ENCODE data around the gene NRL. TPM values are rescaled to one million over a fixed set of nuclear protein-coding genes. Genes with fewer than 3 reads are reported as not detected.

NRL gene
- polyA plus RNA-seq, 1 donor: 1.6 TPM

DNA sequence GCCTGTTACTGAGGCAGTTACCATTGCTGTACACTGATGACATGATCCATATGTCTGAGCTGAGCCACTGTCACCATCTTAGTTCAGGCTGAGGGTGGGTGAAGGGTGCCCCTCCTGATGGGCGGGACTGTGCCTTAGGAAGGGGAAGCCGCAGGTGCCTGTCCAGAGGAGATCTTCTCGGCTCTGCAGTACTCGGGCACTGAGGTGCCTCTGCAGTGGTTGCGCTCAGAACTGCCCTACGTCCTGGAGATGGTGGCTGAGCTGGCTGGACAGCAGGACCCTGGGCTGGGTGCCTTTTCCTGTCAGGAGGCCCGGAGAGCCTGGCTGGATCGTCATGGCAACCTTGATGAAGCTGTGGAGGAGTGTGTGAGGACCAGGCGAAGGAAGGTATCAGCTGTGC is 36.2 kb upstream of the NRL start:
- peaks cover 62% of the 10 kb centered on the region for H3K36me3 ChIP-seq (ENCODE audit: control insufficient read depth, insufficient read depth, low read length)
- DNase-seq: no peak
- H3K27ac ChIP-seq (ENCODE audit: low read length): no peak overlapping the region
- peaks cover 11% of the 10 kb centered on the region for H3K4me1 ChIP-seq (ENCODE audit: control insufficient read depth, insufficient read depth, low read length)
- H3K4me3 ChIP-seq (ENCODE audit: low read length): no peak overlapping the region
- no peaks in the 10 kb centered on the region for H3K9me3 ChIP-seq (ENCODE audit: control insufficient read depth, low read depth, low read length)
- H3K27me3 ChIP-seq (ENCODE audit: control insufficient read depth, insufficient read depth, low read length): no peaks in the 10 kb centered on the region
- no CpG with 5 or more reads among the region's 9 CpGs for WGBS (ENCODE audit: insufficient coverage, low lambda C conversion rate)

DNA sequence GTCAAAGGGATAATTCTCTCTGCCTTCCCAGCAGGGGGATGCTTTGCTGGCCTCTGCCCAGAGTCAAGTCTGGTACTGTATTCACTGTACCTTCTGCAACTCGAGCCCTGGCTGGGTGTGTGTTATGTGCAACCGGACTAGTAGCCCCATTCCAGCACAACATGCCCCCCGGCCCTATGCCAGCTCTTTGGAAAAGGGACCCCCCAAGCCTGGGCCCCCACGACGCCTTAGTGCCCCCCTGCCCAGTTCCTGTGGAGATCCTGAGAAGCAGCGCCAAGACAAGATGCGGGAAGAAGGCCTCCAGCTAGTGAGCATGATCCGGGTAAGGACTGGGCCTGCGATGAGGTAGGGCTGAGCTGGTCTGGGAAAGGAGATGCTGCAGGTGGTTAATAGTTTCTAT is 35.8 kb upstream of the NRL start:
- DNase-seq: no peak
- no peaks in the 10 kb centered on the region for H3K9me3 ChIP-seq (ENCODE audit: control insufficient read depth, low read depth, low read length)
- no peak overlapping the region for H3K4me3 ChIP-seq (ENCODE audit: low read length)
- H3K4me1 ChIP-seq (ENCODE audit: control insufficient read depth, insufficient read depth, low read length): peaks cover 15% of the 10 kb centered on the region
- peaks cover 58% of the 10 kb centered on the region for H3K36me3 ChIP-seq (ENCODE audit: control insufficient read depth, insufficient read depth, low read length)
- no peaks in the 10 kb centered on the region for H3K27me3 ChIP-seq (ENCODE audit: control insufficient read depth, insufficient read depth, low read length)
- no peak overlapping the region for H3K27ac ChIP-seq (ENCODE audit: low read length)
- WGBS (ENCODE audit: insufficient coverage, low lambda C conversion rate): no CpG with 5 or more reads among the region's 9 CpGs

DNA sequence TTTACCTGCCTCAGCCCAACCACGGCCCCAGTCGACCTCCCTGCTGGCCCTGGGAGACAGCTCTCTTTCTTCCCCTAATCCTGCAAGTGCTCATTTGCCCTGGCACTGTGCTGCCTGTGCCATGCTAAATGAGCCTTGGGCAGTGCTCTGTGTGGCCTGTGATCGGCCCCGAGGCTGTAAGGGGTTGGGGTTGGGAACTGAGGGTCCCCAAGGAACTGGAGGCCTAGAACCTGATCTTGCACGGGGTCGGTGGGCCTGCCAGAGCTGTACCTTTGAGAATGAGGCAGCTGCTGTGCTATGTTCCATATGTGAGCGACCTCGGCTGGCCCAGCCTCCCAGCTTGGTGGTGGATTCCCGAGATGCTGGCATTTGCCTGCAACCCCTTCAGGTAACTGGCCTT is 35.3 kb upstream of the NRL start:
- Histone ChIP-seq H3K27ac (ENCODE audit: low read length) (no peak overlapping the region), H3K4me3 (ENCODE audit: low read length) (no peak overlapping the region), H3K4me1 (ENCODE audit: control insufficient read depth, insufficient read depth, low read length) (peaks cover 20% of the 10 kb centered on the region), H3K36me3 (ENCODE audit: control insufficient read depth, insufficient read depth, low read length) (peaks cover 53% of the 10 kb centered on the region), H3K27me3 (ENCODE audit: control insufficient read depth, insufficient read depth, low read length) (no peaks in the 10 kb centered on the region), H3K9me3 (ENCODE audit: control insufficient read depth, low read depth, low read length) (no peaks in the 10 kb centered on the region)
- no CpG with 5 or more reads among the region's 9 CpGs for WGBS (ENCODE audit: insufficient coverage, low lambda C conversion rate)
- no peak for DNase-seq

DNA sequence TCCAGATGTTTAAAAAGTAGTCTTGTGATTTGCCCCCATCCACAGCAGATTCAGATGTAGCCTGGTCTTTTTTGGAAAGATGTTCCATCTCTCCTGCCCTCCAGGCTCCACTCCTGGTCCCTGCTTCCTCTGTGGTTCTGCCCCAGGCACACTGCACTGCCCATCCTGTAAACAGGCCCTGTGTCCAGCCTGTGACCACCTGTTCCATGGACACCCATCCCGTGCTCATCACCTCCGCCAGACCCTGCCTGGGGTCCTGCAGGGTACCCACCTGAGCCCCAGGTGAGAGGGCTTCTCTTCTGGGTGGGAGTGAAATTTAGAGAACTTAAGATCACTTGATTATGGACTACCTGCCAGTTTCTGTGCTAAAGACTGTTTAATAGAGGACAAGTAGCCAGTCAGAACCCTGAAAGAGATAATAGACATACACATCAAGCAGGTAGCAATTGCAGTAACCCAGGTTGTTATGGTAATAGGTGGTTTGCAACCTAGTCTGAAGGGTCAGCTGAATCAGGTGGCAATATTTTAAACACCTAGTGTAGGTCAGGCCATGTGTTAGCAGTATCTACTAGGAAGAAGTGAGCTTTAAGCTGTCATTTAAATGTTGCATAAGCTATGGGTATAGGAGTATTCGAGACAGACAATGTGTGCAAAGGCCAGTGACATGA is 34.7 kb upstream of the NRL start:
- peaks cover 49% of the 10 kb centered on the region for H3K36me3 ChIP-seq (ENCODE audit: control insufficient read depth, insufficient read depth, low read length)

DNA sequence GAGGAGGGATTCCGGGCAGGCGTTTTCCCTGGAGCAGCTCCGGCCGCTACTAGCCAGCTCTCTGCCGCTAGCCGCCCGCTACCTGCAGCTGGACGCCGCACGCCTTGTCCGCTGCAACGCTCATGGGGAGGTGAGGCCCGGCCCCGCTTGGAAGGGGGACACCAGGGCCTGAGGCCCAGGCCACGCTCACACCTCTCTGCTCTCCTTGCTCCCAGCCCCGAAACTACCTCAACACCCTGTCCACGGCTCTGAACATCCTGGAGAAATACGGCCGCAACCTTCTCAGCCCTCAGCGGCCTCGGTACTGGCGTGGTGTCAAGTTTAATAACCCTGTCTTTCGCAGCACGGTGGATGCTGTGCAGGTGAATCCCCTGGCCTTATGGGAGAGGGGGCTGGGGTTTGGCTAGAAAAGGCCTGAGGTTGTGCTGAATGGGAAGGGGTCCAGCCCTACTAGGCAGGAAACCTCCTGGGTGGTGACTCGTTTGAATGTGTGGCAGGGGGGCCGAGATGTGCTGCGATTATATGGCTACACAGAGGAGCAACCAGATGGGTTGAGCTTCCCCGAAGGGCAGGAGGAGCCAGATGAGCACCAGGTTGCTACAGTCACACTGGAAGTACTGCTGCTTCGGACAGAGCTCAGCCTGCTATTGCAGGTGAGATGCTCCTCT is 33.1 kb upstream of the NRL start:
- peaks cover 36% of the 10 kb centered on the region for H3K4me1 ChIP-seq (ENCODE audit: control insufficient read depth, insufficient read depth, low read length)
- WGBS (ENCODE audit: insufficient coverage, low lambda C conversion rate): no CpG with 5 or more reads among the region's 29 CpGs
- no peaks in the 10 kb centered on the region for H3K27me3 ChIP-seq (ENCODE audit: control insufficient read depth, insufficient read depth, low read length)
- H3K4me3 ChIP-seq (ENCODE audit: low read length): peak overlapping the region; percentile 83
- DNase-seq: no peak
- H3K36me3 ChIP-seq (ENCODE audit: control insufficient read depth, insufficient read depth, low read length): peaks cover 56% of the 10 kb centered on the region
- H3K9me3 ChIP-seq (ENCODE audit: control insufficient read depth, low read depth, low read length): no peaks in the 10 kb centered on the region
- H3K27ac ChIP-seq (ENCODE audit: low read length): no peak overlapping the region

More for the DNA sequence above, 34.7 kb upstream of the NRL start:
- no CpG with 5 or more reads among the region's 3 CpGs for WGBS (ENCODE audit: insufficient coverage, low lambda C conversion rate)
- Histone ChIP-seq H3K4me1 (ENCODE audit: control insufficient read depth, insufficient read depth, low read length) (peaks cover 24% of the 10 kb centered on the region), H3K27ac (ENCODE audit: low read length) (no peak overlapping the region), H3K9me3 (ENCODE audit: control insufficient read depth, low read depth, low read length) (no peaks in the 10 kb centered on the region), H3K27me3 (ENCODE audit: control insufficient read depth, insufficient read depth, low read length) (no peaks in the 10 kb centered on the region), H3K4me3 (ENCODE audit: low read length) (no peak overlapping the region)
- DNase-seq: no peak

DNA sequence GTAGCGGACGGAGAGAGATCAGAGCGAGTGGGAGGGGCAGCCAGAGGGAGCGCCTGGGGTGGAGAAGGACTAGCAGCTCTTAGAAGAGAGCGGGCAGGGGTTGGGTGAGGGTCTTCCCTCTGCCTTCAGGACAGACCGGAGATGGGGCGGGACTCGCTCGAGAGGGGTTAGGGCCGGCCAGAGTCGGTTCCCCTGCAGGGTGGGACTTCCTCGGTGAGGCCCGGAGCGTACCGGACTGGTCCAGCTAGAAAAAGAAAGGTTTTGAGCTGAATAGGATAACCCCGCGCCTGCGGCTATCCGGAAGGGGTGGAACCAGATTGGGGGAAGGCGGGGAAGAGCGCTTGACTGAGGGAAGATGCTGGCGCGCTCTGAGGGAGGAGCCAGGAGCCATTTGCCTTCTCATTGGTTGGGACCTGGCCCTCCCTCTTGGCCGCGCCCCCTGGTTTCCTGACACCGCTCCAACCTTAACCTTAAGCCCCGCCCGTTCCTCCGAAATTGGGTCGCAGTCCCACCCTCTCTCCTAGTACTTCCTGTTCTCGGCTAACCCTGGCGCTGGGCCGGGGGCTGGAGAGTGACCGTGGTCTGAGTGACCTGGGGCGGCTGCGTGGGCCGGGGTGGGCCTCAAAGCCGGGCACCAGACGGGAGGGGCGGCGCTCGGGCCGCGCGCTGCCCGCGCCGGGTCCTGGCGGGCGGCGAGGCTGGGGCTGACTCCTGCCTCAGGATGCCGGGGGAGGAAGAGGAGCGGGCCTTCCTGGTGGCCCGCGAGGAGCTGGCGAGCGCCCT is 32.4 kb upstream of the NRL start, which contains the start of gene RNF31:
RNF31 (plus strand) TSS at position 521 of the 783 bp plus-strand sequence; CDS start at position 722, 201 bp downstream.
- peaks cover 50% of the 10 kb centered on the region for H3K36me3 ChIP-seq (ENCODE audit: control insufficient read depth, insufficient read depth, low read length)
- DNase-seq: peak; percentile 97 to 98
- peak within 1 kb of the TSS; percentile 88 for H3K27ac ChIP-seq (ENCODE audit: low read length)
- H3K4me3 ChIP-seq (ENCODE audit: low read length): peak within 1 kb of the TSS; percentile 83
- no peaks in the 10 kb centered on the region for H3K27me3 ChIP-seq (ENCODE audit: control insufficient read depth, insufficient read depth, low read length)
- H3K9me3 ChIP-seq (ENCODE audit: control insufficient read depth, low read depth, low read length): no peaks in the 10 kb centered on the region
- peaks cover 42% of the 10 kb centered on the region for H3K4me1 ChIP-seq (ENCODE audit: control insufficient read depth, insufficient read depth, low read length)
- no CpG with 5 or more reads among the region's 57 CpGs for WGBS (ENCODE audit: insufficient coverage, low lambda C conversion rate)

DNA sequence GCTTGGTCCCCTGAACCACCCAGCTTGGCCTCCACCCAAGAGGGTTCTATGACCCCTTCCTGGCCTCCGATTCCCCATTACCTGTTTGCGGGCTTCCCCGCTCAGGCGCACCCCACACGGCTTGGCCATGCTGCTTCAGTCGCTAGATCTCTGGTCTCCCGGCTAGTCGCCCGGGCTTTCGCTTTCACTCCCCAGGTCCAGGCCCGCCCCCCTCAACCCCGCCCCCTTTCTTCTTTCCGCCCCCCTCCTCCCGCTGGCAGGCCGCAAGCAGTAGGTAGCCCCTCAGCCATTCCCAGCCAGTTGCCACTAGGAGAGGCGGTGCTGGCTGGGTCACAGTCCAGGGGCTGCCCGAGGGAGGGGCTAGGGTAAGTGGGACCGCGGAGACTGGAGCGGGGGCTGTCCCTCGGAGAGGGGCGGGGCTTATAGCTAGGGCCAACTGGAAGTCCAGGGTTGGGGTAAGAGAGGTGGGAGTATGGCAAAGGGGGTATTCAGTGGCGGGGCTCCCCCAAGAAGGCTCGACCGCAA is 31.8 kb upstream of the NRL start, which contains the start of gene PSME2:
PSME2 (minus strand) TSS at position 158 of the 525 bp plus-strand sequence; CDS start at position 129, 29 bp downstream.
- peaks cover 43% of the 10 kb centered on the region for H3K4me1 ChIP-seq (ENCODE audit: control insufficient read depth, insufficient read depth, low read length)
- 0% methylated on average over 3 of the region's 25 CpGs for WGBS (ENCODE audit: insufficient coverage, low lambda C conversion rate)
- H3K27me3 ChIP-seq (ENCODE audit: control insufficient read depth, insufficient read depth, low read length): no peaks in the 10 kb centered on the region
- H3K36me3 ChIP-seq (ENCODE audit: control insufficient read depth, insufficient read depth, low read length): peaks cover 43% of the 10 kb centered on the region
- DNase-seq: peak; percentile 97 to 99
- peak within 1 kb of the TSS; percentile 88 for H3K27ac ChIP-seq (ENCODE audit: low read length)
- no peaks in the 10 kb centered on the region for H3K9me3 ChIP-seq (ENCODE audit: control insufficient read depth, low read depth, low read length)
- H3K4me3 ChIP-seq (ENCODE audit: low read length): peak within 1 kb of the TSS; percentile 83

DNA sequence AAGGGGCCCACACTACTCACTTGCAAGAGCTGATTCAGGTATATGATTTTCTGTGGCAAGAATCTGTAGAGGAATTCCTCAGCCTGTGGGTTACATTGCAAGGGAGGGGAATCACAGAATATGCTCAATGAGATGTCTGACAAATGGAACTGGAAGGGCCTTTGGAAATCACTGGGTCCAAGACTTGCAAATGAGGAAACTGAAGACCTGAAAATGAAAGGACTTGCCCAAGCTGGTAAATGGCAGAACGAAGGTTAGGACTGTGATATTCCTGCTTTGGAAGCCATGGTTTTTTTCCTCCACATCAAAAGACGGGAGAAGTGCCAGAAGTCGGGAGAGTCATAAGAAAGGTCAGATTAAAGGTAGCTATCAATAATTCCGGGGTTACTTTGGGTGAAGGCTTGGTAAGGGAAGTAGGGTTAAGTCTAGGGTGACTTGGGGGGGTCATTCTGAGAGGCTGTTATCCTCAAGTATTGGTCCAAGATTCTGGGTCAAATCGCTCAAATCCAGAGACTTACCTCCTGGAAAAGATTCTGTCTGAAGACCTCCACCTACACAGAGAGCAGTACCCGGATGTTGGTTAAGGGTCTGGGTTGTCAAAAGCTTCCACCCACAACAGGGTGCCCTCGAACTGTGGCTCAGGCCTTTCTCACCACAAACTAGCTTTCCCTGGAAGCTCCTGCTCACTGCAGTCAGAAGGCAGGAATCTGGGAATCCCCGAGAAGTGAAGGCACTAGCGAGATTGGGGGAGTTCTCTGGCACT is 31.1 kb upstream of the NRL start:
- no peak for DNase-seq
- H3K9me3 ChIP-seq (ENCODE audit: control insufficient read depth, low read depth, low read length): no peaks in the 10 kb centered on the region
- H3K4me3 ChIP-seq (ENCODE audit: low read length): peak overlapping the region; percentile 83
- H3K4me1 ChIP-seq (ENCODE audit: control insufficient read depth, insufficient read depth, low read length): peaks cover 43% of the 10 kb centered on the region
- no peaks in the 10 kb centered on the region for H3K27me3 ChIP-seq (ENCODE audit: control insufficient read depth, insufficient read depth, low read length)
- peak overlapping the region; percentile 88 for H3K27ac ChIP-seq (ENCODE audit: low read length)
- H3K36me3 ChIP-seq (ENCODE audit: control insufficient read depth, insufficient read depth, low read length): peaks cover 37% of the 10 kb centered on the region
- WGBS (ENCODE audit: insufficient coverage, low lambda C conversion rate): no CpG with 5 or more reads among the region's 9 CpGs

DNA sequence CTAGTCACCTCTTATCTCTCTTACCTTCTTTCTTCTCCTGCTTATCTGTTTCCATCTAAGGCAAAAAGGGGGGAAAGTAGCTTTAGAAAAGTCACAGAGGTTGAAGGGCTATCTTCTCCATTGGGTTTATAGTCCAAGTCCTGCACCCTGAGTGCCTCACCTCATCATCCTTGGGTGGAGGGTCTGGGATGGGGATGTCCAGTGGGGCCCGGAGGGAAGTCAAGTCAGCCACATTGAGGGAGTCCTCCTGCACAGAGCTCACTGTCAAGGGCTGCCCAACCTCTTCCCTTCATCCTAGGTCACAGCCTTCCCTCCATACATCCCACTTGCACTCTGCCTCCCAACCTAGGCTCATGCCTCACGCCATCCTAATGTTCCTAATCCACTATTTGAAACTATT is 30.5 kb upstream of the NRL start:
- H3K27ac ChIP-seq (ENCODE audit: low read length): peak overlapping the region; percentile 88
- no peak for DNase-seq
- H3K27me3 ChIP-seq (ENCODE audit: control insufficient read depth, insufficient read depth, low read length): no peaks in the 10 kb centered on the region
- peak overlapping the region; percentile 83 for H3K4me3 ChIP-seq (ENCODE audit: low read length)
- peaks cover 43% of the 10 kb centered on the region for H3K4me1 ChIP-seq (ENCODE audit: control insufficient read depth, insufficient read depth, low read length)
- H3K36me3 ChIP-seq (ENCODE audit: control insufficient read depth, insufficient read depth, low read length): peaks cover 30% of the 10 kb centered on the region
- no peaks in the 10 kb centered on the region for H3K9me3 ChIP-seq (ENCODE audit: control insufficient read depth, low read depth, low read length)
- no CpG with 5 or more reads among the region's 2 CpGs for WGBS (ENCODE audit: insufficient coverage, low lambda C conversion rate)
